Prostate gland (tissue), 1 donor: ENCODE results near the gene IL9.

Experiments
- POLR2A ChIP-seq: fragments of 450-650 bp; IDR thresholded peaks from one replicate; pipeline ENCODE4 v1.6.1; 2016; ENCODE audit warnings: antibody characterized with exemption, mild to moderate bottlenecking
- POLR2AphosphoS5 ChIP-seq: sonication (generic); formaldehyde crosslinking; IDR thresholded peaks from one replicate; pipeline ENCODE4 v1.6.1; 2017; ENCODE audit warnings: antibody characterized with exemption

DNA sequence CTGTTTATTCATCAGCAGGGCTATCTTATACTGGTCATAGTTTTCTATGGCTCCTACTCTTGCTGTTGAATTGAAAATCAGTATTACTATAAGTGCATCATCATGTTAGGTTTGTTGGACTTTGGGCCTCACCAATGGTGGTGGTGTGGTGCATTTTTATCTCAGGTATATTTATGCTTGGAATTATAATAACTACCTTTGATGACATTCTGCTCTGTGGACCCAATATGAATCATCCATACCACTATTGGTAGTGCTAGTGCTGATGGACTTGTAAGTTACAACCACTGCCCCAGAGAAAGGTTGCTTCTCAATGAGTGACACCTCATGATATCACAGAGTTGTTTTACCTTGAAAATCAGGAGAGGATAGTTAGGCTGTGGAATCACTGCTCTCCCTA lies 28.0 kb downstream of the IL9 start:
- TF ChIP-seq POLR2AphosphoS5 (no peak), POLR2A (no peak)
